HL-60 (cell line): ENCODE data around the gene RAPSN.

Source experiments
- DNase-seq, 2 experiments: peaks; one replicate each; pipeline ENCODE4 v3.0.0-alpha.2; 2010 to 2020; ENCODE audit warnings: low read depth in 1 of 2, low spot score in 1 of 2
- H3K27ac ChIP-seq: fragments of 250-450 bp; sonication (Bioruptor Pico); replicated peaks from 2 replicates; pipeline ENCODE4 v1.5.1; 2020; ENCODE audit warnings: mild to moderate bottlenecking, moderate library complexity
- H3K27me3 ChIP-seq: fragments of 250-450 bp; sonication (Bioruptor Pico); 2 replicates; pipeline ENCODE4 v1.5.1; 2021; ENCODE audit warnings: mild to moderate bottlenecking, moderate library complexity; ENCODE audit not compliant: insufficient read depth, poor library complexity, severe bottlenecking
- H3K4me3 ChIP-seq: replicated peaks from 2 replicates; pipeline ENCODE4 v1.5.1; 2011; ENCODE audit warnings: mild to moderate bottlenecking, control low read depth, low read length; ENCODE audit not compliant: insufficient read depth
- GABPA ChIP-seq: IDR thresholded peaks from 2 replicates; pipeline ENCODE4 v1.6.1; 2012; ENCODE audit warnings: low read depth
- POLR2AphosphoS5 ChIP-seq: IDR thresholded peaks from 2 replicates; pipeline ENCODE4 v1.6.1; 2012; ENCODE audit warnings: low read depth
- SPI1 ChIP-seq: IDR thresholded peaks from 2 replicates; pipeline ENCODE4 v1.6.1; 2012; ENCODE audit warnings: low read depth, mild to moderate bottlenecking, borderline replicate concordance
- TF ChIP-seq, protein P1 (sequence below): IDR thresholded peaks from 2 replicates; pipeline ENCODE4 v1.6.1; 2012; ENCODE audit warnings: low read depth; ENCODE audit not compliant: insufficient replicate concordance
- TF ChIP-seq, protein P2 (sequence below): IDR thresholded peaks from one replicate; pipeline ENCODE4 v1.5.1; 2011; ENCODE audit warnings: low read length, control low read depth, inconsistent platforms; ENCODE audit not compliant: insufficient read depth

RAPSN gene

DNA sequence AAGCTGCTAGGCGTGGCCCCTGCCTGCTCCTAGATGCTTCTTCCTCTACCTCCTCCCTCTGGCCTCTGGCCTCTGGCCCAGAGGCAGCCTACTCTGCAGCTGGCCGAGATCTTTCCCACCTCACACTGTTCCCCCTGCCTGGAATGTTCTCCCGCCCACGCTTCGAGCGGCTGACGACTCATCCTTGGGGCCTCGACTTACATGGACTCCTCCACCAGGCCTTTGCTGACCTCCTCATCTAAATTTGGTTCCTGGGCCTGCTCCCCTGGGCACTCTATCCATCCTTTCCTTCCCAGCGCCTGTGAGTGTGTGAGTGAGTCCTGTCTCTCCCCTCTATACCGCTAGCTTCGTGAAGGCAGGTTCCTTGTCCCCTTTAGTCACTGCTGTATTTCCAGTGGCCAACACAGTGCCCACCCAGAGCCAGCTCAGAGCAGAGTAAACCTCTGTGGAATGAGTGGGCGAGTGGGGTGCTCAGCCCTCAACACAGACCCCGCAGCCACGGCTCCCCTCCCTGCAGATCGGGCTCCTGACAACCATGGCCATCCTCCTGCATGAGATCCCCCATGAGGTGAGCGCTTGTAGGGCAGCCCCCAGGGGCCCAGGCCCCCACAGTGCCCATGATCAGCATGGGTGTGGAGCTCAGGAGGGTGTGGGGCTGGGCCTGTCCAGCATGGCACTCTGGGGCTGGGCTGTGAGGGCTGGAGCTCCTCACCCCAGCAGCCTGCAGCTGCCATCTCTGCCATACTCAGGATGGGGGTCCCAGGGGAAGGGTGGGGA is 34.8 kb downstream of the RAPSN start:
- peak; percentile 20; the same call in 1 of the 2 replicates for TF ChIP-seq POLR2AphosphoS5
- TF ChIP-seq, protein P1, sequence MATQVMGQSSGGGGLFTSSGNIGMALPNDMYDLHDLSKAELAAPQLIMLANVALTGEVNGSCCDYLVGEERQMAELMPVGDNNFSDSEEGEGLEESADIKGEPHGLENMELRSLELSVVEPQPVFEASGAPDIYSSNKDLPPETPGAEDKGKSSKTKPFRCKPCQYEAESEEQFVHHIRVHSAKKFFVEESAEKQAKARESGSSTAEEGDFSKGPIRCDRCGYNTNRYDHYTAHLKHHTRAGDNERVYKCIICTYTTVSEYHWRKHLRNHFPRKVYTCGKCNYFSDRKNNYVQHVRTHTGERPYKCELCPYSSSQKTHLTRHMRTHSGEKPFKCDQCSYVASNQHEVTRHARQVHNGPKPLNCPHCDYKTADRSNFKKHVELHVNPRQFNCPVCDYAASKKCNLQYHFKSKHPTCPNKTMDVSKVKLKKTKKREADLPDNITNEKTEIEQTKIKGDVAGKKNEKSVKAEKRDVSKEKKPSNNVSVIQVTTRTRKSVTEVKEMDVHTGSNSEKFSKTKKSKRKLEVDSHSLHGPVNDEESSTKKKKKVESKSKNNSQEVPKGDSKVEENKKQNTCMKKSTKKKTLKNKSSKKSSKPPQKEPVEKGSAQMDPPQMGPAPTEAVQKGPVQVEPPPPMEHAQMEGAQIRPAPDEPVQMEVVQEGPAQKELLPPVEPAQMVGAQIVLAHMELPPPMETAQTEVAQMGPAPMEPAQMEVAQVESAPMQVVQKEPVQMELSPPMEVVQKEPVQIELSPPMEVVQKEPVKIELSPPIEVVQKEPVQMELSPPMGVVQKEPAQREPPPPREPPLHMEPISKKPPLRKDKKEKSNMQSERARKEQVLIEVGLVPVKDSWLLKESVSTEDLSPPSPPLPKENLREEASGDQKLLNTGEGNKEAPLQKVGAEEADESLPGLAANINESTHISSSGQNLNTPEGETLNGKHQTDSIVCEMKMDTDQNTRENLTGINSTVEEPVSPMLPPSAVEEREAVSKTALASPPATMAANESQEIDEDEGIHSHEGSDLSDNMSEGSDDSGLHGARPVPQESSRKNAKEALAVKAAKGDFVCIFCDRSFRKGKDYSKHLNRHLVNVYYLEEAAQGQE, result no peak
- no peak for DNase-seq
- Histone ChIP-seq H3K27ac (no peak overlapping the region), H3K4me3 (no peak overlapping the region), H3K27me3 (no peaks in the 10 kb centered on the region)

DNA sequence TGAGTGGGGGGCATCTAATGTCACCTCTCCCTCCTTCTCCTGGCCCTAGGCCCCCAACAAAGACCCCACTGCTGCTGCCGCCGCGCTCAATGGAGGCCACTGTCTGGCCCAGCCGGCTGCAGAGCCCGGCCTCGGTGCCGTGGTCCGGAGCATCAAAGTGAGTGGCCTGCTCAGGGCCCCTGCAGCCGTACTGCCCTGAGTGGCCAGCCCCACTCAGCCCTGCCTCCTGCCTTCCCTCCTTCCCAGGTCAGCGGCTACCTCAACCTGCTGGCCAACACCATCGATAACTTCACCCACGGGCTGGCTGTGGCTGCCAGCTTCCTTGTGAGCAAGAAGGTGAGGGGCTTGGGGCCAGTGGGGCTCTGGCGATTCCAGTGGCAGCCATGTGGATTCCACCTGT is 35.6 kb downstream of the RAPSN start:
- DNase-seq, result no peak
- Histone ChIP-seq H3K4me3 (no peak overlapping the region), H3K27ac (no peak overlapping the region), H3K27me3 (no peaks in the 10 kb centered on the region)
- TF ChIP-seq POLR2AphosphoS5 (no peak), GABPA (no peak), SPI1 (no peak)
- TF ChIP-seq, protein P1, result no peak
- TF ChIP-seq, protein P2, sequence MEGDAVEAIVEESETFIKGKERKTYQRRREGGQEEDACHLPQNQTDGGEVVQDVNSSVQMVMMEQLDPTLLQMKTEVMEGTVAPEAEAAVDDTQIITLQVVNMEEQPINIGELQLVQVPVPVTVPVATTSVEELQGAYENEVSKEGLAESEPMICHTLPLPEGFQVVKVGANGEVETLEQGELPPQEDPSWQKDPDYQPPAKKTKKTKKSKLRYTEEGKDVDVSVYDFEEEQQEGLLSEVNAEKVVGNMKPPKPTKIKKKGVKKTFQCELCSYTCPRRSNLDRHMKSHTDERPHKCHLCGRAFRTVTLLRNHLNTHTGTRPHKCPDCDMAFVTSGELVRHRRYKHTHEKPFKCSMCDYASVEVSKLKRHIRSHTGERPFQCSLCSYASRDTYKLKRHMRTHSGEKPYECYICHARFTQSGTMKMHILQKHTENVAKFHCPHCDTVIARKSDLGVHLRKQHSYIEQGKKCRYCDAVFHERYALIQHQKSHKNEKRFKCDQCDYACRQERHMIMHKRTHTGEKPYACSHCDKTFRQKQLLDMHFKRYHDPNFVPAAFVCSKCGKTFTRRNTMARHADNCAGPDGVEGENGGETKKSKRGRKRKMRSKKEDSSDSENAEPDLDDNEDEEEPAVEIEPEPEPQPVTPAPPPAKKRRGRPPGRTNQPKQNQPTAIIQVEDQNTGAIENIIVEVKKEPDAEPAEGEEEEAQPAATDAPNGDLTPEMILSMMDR, result no peak

DNA sequence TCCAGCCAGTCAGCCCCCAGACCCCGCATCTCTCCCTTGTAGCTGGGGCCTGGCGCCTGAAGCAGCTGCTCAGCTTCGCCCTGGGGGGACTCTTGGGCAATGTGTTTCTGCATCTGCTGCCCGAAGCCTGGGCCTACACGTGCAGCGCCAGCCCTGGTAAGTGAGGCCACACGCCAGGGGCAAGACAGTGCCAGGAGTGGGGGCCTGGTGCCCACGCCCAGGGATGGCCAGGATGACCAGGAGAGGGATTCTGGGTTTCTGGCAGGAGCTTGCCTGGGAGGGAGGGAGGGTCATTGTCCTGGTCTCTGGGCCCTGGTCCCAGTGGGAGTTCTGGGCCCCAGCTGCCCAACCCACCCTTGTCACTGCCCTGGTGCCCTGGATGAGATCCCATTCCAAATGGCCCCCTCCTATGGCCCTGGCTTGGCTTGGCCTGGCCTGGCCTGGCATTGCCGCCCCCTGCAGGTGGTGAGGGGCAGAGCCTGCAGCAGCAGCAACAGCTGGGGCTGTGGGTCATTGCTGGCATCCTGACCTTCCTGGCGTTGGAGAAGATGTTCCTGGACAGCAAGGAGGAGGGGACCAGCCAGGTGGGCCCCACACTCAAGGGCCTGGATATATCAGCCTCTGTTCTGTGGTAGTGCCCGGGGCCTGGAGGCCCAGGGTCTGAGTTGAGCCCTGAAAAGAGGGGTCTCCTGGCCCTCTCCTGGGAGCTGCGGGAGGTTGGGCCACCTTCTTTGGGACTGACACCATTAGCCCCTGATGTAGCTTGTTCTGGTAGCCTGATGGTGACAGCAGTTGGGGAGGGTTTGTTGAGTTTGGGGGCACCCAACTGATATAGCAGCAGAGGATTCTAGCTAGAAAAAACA is 36.8 kb downstream of the RAPSN start:
- peak in 1 of 2 experiments; percentile 65 for DNase-seq
- TF ChIP-seq, protein P2, result peak; percentile 91
- no peak for TF ChIP-seq SPI1

More for the DNA sequence above, 36.8 kb downstream of the RAPSN start:
- Histone ChIP-seq H3K4me3 (no peak overlapping the region), H3K27ac (no peak overlapping the region), H3K27me3 (no peaks in the 10 kb centered on the region)
